ENCODE data around the gene ZNF491.
"Not testable (repeated sequence)": the region's sequence is repeated elsewhere in the genome, so short reads cannot be mapped to it uniquely, and the experiment has no call there.

ZNF491 gene

DNA sequence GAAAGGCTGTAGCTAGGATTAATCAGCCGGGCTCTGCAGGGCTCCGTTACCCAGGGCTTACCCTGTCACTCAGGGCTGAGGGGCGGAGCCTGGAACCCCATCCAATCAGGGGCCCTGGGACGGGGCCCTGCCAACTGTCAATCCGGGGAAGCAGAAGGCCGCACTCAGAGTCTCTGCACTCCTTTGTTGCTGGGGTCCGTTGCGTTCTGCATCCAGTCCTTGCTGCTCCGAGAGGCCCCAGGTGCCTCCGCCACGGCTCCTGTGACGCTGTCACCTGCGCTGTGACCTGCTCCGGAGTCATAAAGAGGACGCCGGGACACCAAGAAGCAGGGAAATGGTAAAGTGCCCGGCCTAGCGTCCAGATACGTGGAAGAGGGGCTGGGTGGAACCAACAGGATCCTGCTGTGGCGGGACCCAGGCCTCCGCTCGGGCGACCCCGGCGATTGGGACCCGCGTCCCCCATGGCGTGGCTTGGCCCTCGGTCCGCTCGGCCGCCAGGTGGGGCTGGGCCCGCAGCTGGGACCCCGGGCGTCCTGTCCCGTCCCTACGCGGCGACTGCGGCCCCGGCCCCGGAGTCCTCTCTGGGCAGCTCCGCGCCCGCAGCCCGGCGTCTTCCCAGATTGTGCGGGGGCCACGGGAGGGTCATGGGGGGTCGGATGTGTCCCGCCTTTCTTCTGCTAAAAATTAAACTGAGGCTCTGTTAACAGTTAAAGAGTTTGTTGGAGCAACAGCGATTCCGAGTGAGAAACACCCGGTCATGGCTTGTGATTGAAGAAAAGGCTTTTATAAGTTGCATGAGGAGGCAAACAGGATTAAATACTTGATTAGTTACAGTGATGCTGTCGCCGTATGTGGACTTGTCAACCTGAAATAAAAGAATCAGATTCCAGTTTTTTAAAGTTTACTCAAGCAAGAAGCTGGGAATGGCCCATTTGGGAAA lies at the start of gene ZNF491:
ZNF491 (plus strand) TSS at position 133 of the 940 bp plus-strand sequence. CDS start 7,431 bp downstream, outside the sequence.
- DNase-seq (ENCODE audit: low spot score) = peak; percentile 95

DNA sequence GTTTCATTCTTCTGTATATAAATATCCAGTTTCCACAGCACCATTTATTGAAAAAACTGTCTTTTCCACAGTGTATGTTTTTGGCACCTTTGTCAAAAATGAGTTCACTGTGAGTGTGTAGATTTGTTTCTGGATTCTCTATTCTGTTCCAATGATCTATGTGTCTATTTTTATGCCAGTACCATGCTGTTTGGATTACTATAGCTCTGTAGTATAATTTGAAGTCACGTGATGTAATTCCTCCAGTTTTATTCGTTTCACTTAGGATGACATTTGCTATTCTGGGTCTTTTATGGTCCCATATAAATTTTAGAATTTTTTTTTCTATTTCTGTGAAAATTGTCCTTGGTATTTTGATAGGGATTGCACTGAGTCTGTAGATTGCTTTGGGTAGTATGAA lies 48.6 kb upstream of the ZNF491 start:
- no peak for DNase-seq (ENCODE audit: low spot score)

DNA sequence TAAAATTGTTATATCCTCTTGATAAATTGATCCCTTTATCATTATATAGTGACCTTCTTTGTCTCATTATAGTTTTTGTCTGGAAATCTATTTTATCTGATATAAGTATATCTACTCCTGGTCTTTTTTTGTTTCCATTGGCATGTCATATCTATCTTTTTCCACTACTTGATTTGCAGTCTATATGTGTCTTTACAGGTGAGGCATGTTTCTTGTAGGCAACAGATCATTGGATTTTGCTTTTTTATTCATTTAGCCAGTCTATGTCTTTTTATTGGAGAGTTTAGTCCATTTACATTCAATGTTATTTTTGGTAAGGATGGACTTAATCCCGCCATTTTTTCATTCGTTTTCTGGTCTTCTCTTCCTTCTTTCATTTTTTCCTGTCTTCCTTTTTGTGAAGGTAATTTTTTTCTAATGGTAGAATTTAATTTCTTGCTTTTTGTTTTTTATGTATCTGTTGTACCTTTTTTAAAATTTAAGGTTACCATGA lies 46.0 kb upstream of the ZNF491 start:
- no peak for DNase-seq (ENCODE audit: low spot score)

DNA sequence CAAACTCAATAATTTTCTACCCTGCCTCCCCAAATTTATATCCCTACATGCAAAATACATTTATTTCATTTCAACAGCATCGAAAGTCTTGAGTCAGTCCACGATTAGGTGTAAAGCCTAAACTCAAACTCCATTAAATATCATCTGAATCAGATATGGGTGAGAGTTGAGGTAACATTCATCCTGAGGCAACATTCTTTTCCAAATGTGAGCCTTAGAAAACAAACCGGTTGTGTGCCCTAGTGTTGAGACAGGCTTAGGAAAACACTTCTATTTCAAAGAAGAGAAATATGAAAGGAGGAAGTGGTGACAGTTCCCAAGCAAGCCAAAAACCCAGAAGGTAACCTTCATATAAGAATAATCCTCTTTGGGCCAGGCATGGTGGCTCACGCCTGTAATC lies 43.7 kb upstream of the ZNF491 start:
- DNase-seq (ENCODE audit: low spot score) = no peak

DNA sequence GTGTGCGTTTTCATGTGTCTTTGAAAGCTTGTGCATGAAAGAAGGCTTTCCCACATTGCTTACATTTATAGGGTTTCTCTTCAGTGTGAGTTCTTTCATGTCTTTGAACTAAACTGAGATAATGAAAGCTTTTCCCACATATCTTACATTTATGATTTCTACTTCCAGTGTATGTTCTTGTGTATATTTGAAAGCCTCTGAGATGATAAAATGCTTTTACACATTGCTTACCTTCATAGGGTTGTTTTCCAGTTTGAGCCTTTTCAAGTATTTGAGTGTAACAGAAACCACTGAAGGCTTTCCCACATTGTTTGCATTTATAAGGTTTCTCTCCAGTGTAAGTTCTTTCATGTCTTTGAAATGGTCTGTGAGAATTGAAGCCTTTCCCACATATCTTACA lies 41.4 kb upstream of the ZNF491 start:
- no peak for DNase-seq (ENCODE audit: low spot score)

DNA sequence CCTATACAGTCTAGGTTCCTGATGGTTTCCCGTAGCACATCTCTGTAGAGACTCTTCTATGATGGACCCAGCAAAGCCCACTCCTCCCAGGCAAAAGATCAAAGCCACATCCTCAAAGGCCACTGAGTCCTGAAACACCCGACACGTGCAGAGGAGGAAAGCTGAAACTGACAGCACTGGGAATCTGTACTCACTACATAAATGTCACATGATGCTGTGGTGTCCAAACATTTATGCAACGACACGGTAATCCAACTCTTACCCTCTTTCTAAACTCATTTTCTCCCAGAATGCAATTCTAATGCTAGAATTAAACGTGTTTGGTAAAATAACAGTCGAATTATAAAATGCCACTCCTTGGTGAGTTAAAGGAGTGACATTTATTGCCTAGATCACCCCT lies 38.5 kb upstream of the ZNF491 start:
- DNase-seq (ENCODE audit: low spot score) = no peak

DNA sequence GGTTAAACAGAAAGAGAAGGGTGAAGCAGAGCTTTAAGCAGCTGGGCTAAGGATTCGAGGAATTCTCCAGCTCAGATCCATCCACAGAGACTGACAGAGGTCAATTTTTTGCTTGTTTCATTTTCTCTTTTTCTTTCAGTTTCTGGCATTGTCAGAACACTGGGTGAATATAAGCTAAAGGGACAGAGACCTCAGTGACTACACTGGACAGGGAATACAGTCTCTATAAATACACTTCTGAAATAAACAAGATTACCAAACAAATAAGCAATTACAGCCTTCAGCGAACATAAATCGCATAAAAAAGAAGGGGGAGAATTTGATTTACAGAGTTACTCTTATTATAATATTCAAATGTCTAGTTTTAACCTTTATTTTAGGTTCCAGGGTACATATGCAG lies 35.2 kb upstream of the ZNF491 start:
- DNase-seq (ENCODE audit: low spot score) = no peak

DNA sequence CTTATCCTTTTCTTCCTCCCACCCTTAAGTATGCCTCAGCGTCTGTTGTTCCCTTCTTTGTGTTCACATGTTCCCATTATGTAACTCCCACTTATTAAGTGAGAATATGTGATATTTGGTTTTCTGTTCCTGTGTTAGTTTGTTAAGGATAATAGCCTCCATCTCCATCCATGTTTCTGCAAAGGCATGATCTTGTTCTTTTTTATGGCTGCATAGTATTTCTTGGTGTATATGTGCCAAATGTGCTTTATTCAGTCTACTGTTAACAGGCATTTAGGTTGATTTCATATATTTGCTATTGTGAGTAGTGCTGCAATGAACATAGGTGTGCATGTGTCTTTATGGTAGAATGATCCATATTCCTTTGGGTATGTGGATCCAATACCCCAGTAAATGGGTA lies 34.7 kb upstream of the ZNF491 start:
- DNase-seq (ENCODE audit: low spot score) = no peak

DNA sequence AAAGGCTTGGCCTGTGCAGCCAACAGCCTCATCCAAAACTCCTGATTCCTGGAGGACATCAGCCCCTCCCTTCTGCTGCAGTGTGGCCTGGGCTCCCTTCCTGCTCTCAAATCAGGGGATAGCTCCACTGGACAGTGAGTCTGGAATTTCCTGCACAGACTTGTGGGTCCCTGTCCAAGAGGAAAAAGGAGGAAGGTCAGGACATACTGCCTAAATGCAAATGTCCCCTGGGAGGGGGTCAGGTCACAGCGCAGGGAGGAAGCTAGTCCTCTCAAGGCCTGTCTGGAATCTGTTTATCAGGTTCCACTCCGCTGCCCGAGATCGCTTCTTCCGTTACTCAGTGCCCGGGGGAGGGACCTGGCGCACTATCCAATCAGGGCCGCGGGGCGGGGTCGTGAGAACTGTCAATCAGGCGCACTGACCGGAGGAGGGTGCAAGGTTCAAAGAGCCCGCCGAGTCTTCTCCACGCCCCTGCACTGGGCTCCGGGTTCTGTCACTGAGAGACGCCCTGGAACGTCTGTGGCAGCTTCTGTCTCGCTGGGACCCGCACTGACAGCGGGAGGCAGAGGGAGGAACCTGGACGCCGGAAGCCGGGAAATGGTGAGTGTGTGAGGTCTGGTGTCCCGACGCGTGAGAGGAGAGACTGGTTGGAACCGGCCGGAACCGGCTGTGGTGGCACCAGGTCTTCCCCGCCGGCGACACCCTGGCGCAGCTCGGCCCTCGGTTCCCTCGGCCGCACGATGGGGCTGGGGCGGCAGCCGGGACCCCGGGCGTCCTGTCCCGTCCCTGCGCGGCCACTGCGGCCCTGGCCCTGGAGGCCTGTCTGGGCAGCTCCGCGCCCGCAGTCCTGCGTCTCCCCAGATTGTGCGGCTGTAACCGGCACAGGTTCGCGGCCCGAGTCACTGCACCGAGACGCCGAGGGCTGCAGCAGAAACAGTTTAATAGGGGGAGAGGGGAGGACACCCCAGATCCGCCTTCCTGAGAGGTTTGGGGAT lies 31.4 kb upstream of the ZNF491 start, which contains the start of gene ZNF441:
ZNF441 (plus strand) TSS at position 404 of the 995 bp plus-strand sequence; CDS start at position 598, 194 bp downstream.
- DNase-seq (ENCODE audit: low spot score) = peak; percentile 97

DNA sequence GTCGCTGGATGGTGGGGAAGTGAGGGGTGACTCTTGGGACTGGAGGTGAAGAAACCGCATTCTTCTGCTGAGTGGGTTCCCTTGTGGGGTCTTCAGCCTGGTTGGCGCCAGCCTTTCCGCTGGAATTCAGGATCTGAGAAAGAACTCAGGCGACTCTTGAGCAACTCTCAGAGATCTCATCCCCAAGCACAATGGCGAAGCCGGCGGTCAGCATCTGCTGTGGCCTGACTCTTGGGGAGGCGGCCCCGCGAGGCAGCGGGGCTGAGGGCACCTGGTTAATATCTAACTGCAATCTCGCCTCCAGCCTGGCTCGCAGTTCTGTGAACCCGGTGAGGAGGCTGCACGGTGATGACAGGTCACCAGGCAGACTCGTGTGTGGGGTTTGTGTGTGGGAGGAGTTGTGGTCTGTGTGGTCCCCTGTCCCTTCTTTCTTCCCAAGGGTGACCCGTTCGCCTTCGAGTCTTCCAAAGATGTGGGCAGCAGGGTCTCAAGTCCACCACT lies 30.6 kb upstream of the ZNF491 start:
- DNase-seq (ENCODE audit: low spot score) = peak; percentile 16

DNA sequence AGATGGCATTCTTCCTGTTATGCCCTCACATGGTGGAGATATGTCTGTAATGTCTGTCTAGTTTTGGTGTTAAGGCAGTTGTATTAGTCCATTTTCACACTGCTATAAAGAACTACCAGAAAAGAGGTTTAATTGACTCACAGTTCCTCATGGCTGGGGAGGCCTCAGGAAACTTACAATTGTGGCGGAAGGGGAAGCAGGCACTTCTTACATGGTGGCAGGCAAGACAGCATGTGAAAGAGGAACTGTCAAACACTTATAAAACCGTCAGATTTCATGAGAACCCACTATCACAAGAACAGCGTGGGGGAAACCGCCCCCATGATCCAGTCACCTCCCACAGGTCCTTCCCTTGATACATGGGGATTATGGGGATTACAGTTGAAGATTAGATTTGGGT lies 28.3 kb upstream of the ZNF491 start:
- DNase-seq (ENCODE audit: low spot score) = no peak

DNA sequence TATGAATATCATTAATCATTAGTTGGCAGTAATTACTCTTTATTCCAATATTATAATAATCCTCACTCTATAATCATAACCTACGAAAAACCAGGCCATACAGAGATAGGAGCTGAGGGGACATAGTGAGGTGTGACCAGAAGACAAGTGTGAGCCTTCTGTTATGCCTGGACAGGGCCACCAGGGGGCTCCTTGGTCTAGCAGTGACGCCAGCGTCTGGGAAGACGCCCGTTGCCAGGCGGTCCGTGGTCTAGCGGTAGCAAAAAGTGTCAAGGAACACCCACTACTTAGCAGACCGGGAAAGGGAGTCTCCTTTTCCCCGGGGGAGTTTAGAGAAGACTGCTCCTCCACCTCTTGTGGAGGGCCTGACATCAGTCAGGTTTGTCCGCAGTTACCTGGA lies 26.8 kb upstream of the ZNF491 start:
- DNase-seq (ENCODE audit: low spot score) = not testable (repeated sequence)

DNA sequence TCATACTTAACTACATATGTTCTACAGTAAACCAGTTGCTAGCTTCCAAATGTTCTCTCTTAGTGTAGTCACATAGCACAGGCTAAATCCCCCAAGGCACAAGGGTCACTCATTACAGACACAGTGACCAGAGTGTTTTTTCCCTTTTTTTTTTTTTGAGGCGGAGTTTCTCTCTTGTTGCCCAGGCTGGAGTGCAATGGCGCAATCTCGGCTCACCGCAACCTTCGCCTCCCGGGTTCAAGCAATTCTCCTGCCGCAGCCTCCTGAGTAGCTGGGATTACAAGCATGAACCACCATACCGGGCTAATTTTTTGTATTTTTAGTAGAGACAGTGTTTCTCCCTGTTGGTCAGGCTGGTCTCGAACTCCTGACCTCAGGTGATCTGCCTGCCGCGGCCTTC lies 21.7 kb upstream of the ZNF491 start:
- DNase-seq (ENCODE audit: low spot score) = not testable (repeated sequence)

DNA sequence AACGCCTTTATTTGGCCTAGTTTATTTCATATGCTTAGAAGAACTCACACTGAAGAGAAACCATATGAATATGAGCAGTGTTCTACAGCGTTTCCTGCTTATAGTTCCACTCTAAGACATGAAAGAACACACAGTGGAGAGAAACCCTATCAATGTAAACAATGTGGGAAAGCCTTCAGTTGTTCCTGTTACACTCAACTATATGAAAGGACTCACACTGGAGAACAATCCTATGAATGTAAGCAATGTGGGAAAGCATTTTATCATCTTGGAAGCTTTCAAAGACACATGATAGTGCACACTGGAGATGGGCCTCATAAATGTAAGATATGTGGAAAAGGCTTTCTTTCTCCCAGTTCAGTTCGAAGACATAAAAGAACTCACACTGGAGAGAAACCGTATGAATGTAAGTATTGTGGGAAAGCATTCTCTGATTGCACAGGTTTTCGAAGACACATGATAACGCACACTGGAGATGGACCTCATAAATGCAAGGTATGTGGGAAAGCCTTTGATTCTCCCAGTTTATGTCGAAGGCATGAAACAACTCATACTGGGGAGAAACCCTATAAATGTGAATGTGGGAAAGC lies 17.8 kb upstream of the ZNF491 start:
- DNase-seq (ENCODE audit: low spot score) = no peak

DNA sequence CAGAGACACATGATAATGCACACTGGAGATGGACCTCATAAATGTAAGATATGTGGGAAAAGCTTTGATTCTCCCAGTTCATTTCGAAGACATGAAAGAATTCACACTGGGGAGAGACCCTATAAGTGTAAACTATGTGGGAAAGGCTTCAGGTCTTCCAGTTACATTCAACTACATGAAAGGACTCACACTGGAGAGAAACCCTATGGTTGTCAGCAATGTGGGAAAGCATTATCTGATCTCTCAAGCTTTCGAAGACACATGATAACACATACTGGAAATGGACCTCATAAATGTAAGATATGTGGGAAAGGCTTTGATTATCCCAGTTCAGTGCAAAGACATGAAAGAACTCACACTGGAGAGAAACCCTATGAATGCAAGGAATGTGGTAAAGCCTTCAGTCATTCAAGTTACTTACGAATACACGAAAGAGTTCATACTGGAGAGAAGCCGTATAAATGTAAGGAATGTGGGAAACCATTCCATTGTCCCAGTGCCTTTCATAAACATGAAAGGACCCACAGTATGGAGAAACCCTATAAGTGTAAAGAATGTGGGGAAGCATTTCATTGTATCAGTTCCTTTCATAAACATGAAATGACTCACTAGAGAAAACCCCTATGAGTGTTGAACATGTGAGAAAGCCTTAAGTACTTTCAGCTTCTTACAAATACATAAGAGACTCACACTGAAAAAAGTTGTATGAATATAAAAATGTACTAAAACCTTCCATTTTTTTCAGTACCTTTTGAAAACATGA lies 16.8 kb upstream of the ZNF491 start:
- DNase-seq (ENCODE audit: low spot score) = no peak

DNA sequence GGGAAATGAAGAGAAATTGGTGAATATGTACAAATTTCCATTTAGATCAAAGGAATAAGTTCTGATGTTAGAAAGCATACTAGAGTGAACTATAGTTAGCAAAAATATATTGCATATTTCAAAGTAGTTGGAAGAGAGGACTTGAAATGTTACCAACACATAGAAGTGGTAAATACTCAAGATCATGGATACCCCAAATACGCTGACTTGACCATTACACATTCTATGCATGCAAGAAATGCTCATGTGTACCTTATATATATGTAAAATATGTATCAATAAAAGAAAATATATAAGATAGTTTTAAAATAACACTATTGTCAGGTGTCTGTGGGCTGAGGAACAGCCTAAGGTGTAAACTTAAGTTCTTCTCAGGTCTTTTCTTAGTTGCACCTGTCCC lies 14.6 kb upstream of the ZNF491 start:
- no peak for DNase-seq (ENCODE audit: low spot score)

DNA sequence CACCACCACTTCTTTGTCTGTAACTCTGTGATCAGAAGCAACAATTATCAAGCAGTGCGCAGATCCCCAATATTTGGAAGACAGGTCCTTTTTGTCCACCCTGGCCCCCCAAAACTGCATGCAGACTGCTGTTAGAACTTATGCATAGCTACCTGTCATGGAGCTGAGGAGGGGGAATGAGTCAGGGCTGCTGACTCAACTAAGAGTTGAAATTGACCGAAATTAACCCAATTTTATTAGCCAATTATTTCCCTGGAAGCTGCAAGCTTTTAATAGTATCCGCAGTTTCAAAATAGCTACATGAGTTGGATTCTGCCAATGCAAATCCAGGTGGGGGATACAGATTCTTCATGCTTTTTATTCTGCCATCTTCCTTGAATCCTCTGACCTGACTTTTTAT lies 14.0 kb upstream of the ZNF491 start:
- DNase-seq (ENCODE audit: low spot score) = no peak

DNA sequence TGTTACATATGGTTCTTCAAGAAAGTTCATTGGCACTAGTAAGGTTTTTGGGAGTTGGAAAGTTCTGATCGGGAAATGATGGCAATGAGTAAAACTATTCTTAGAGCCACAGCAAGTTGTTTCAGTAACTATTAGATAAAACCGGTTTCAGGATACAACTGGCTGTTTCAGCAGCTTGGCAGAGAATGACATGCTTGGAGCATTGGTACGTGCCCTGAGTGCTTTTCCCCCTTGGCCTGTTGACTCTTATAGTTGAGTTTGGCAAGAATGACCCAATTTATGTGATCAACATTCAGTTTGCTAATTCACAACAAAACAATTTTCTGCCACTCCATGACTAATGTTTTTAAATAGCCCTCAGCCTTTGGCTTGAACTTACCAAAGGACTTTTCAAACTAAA lies 10.8 kb upstream of the ZNF491 start:
- no peak for DNase-seq (ENCODE audit: low spot score)

DNA sequence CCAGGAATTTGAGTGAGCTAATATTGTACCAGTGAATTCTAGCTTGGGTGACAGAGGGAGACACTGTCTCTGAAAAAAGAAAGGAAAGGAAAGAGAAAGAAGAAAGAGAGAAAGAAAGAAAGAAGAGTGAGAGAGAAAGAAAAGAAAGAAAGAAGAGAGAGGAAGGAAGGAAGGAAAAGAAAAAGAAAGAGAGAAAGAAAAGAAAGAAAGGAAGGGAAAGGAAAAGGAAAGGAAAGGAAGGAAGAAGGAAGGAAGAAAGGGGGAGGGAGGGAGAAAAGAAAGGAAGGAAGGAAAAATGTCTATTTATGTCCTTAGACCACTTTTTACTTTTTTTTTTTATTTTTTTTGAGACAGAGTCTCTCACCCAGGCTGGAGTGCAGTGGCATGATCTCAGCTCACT lies 5.4 kb upstream of the ZNF491 start:
- no peak for DNase-seq (ENCODE audit: low spot score)

DNA sequence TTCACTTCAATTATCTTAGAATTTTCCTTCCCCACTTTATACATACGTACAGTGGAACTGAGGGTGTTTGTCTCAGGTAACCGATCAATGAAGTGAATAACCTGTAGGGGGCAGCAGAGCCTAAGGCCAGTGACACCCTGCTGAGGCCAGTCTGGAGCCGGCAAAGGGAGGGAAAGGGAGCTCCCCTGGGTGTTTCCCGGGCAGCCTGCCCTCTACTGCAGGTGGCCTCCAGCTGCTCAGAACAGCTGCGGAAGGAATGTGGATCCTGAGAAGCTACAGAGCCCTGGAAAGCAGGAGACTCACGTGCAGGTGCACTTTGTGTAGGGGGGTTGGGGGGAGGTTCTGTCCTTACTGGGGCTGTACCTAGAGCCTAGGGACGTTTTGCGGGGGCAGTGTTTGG lies 832 bp upstream of the ZNF491 start:
- peak; percentile 91 for DNase-seq (ENCODE audit: low spot score)

Measured in Ammon's horn (tissue), 1 donor.